Adipose tissue (tissue), 3 donors: ENCODE results near the gene SLAMF9. TPM values are rescaled to one million over a fixed set of nuclear protein-coding genes. Genes with fewer than 3 reads are reported as not detected.

Source experiments
- H3K27ac ChIP-seq: one replicate; pipeline ENCODE4 v1.5.1; 2013; ENCODE audit warnings: low read depth, low read length
- WGBS, 3 donors: extraction: QIAGEN DNeasy Blood & Tissue Kit; methylation state at CpG; one replicate each; pipeline ENCODE4 v1.1.7; 2013; 5-methylcytosine and 5-hydroxymethylcytosine counted together
- polyA plus RNA-seq, 3 donors: library from polyadenylated mRNA; stranded (reverse); fragments of 200-250 nt; gene quantifications; one replicate each; pipeline ENCODE4 v1.2.3, GENCODE V29; 2013
- donor health status: healthy with polysubstance abuse.
- donor health status: Bipolar disorder and iron deficiency.
- donor health status: healthy.

Gene SLAMF9
- polyA plus RNA-seq: under 1 TPM in 1 of 3 donors, not detected in 2; 0.12 TPM

- WGBS, 3 donors: 73 to 76% (median 74%) methylated on average over 11 of the region's 11 CpGs
- H3K27ac ChIP-seq: no peak within 1 kb of the TSS
These were observed at the start of gene SLAMF9 for GRCh38 chr1:159953536-159954515. TSS of gene SLAMF9 (minus strand) at chr1:159954237. CDS start at chr1:159954137, 100 bp downstream.

GRCh38 chr1:160001440-160001839, 47.4 kb upstream of the SLAMF9 start:
- no peak overlapping the region for H3K27ac ChIP-seq
- WGBS, 3 donors: 72 to 83% (median 73%) methylated on average over 2 of the region's 2 CpGs

- no peak overlapping the region for H3K27ac ChIP-seq
- 45 to 71% (median 68%) methylated on average over 4 of the region's 4 CpGs for WGBS, 3 donors
These were observed 45.2 kb upstream of the SLAMF9 start for GRCh38 chr1:159999204-159999603.

GRCh38 chr1:159996653-159997052, 42.6 kb upstream of the SLAMF9 start:
- H3K27ac ChIP-seq: no peak overlapping the region

- WGBS, 3 donors: 84 to 92% (median 88%) methylated on average over 2 of the region's 2 CpGs
- H3K27ac ChIP-seq: no peak overlapping the region
These were observed 40.9 kb upstream of the SLAMF9 start for GRCh38 chr1:159994896-159995295.

DNA sequence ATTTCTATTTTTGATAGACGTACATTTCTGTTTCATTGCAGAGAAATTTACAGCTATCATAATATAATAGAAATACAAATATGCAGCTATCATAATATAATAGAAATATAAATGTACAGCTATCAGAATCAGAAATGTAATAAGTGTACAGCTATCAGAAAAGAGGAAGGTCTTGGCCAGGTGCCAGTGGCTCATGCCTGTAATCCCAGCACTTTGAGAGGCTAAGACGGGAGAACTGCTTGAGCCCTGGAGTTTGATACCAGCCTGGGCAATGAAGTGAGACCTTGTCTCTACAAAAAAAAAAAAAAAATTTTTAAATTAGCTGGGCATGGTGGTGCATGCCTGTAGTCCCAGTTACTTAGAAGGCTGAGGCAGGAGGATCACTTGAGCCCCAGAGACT, 39.9 kb upstream of the SLAMF9 start:
- H3K27ac ChIP-seq: no peak overlapping the region
- 72 to 81% (median 80%) methylated on average over 2 of the region's 2 CpGs for WGBS, 3 donors

- no peak overlapping the region for H3K27ac ChIP-seq
These were observed 38.1 kb upstream of the SLAMF9 start for GRCh38 chr1:159992161-159992560.

DNA sequence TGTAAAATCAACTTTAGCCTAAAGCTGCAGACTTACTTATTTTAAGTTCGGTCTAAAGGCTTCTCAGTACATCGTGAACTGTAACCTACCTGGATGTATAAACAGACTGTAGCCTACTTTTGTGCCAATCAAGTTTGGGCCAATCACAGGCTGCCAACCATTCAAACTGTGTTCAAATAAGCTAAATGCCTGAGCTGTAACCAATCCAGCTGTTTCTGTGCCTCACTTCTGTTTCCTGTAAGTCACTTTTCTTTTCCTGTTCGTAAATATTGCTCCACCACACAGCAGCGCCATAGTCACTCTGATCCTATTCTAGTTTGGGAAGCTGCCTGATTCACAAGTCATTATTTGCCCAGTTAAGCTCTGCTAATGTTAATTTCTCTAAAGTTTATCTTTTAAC, 37.5 kb upstream of the SLAMF9 start:
- WGBS, 3 donors: 45 to 72% (median 47%) methylated on average over 4 of the region's 4 CpGs

More at GRCh38 chr1:159992161-159992560, 38.1 kb upstream of the SLAMF9 start:
- 69 to 87% (median 80%) methylated on average over 1 of the region's 1 CpG for WGBS, 3 donors

DNA sequence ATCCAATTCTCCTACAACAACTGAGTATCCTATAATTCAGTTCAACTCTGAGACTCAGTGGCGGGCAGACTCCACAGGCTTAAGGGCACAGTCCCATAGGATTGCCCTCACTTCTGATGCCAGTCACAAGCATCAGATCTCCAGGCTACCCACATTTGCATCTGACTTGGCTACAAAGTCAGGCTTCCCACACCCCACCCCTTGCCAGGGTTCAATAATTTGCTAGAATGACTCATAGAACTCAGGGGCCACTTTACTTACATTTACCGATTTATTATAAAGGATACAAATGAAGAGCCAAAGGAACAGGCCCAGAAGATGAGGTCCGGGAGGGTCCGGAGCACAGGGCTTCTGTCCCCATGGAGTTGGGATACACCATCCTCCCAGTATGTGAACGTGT, 36.0 kb upstream of the SLAMF9 start:
- no peak overlapping the region for H3K27ac ChIP-seq
- 88 to 91% (median 90%) methylated on average over 5 of the region's 5 CpGs for WGBS, 3 donors

More for the DNA sequence above, 37.5 kb upstream of the SLAMF9 start:
- no peak overlapping the region for H3K27ac ChIP-seq

DNA sequence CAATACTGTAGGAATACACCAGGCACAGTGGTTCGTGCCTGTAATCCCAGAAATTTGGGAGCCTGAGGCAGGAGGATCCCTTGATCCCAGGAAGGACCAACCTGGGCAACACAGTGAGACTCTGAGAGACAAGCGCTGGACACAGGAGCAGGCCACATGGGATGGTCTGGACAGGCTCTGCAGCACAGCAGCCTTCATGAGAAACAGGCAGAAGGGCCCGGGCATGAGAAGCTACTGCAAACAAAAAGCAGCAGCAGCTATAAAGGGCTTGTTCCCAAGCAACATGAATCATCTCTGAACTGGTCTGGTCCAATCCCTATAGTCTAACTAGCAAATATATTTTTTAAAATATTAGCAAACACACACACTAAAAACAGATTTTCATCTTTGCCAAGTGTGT, 35.5 kb upstream of the SLAMF9 start:
- 63 to 96% (median 83%) methylated on average over 3 of the region's 3 CpGs for WGBS, 3 donors
- no peak overlapping the region for H3K27ac ChIP-seq

- no peak overlapping the region for H3K27ac ChIP-seq
- WGBS, 3 donors: 22 to 81% (median 76%) methylated on average over 1 of the region's 1 CpG
These were observed 34.0 kb upstream of the SLAMF9 start for GRCh38 chr1:159988006-159988405.

DNA sequence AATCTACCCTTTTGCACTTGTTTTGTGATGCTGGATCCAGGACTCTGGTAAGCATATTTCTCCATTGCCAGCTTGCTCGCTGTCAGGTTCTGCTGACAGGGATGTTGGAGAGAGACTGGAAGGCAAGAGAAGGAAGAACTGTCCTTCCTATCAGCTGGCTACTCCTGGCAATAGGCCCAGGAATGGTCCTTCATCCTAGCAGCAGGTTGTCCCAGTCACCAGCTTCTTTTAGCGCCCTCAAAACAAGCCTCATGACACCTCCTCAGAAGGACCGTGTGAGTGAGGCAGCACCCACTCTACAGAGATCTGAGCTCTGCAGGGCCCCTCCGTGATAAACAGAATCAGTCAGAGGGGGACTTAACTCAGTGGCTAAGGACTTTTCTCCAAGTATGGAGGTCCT, 33.1 kb upstream of the SLAMF9 start:
- 71 to 90% (median 76%) methylated on average over 4 of the region's 4 CpGs for WGBS, 3 donors
- H3K27ac ChIP-seq: no peak overlapping the region

DNA sequence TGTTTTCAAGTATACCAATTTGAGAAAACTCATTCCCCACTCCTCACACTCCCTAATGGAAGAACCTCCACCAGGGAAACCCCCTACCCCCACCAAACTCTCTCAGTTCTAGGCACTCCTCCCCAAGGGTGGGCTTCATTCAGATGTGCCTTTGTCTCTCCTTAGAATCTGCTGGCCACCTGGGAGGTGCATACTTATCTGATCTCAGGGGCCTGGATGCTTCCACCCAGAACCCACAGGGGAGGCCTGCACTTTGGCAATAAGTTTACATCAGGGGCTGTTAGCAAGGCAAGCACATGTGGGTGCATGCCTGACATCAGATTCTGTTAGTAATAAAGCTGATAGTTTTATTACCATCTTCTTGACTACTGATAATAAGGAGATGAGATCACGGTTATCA, 32.5 kb upstream of the SLAMF9 start:
- WGBS, 3 donors: 77 to 94% (median 94%) methylated on average over 1 of the region's 1 CpG
- H3K27ac ChIP-seq: no peak overlapping the region

DNA sequence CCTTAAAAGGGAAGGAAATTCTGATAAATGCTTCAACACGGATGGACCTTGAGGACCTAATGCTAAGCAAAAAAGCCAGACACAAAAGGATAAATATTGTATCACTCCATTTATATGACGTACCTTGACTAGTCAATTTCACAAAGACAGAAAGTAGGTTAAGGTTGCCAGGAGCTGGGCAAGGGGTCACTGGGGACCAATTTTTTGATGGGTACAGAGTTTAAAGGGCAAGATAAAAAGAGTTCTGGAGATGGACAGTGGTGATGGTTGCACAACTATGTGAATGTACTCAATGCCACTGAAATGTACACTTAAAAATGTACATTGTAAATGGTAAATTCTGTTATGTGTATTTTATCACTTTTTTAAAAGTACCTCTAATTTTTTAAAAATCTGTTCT, 32.1 kb upstream of the SLAMF9 start:
- 56 to 82% (median 64%) methylated on average over 2 of the region's 2 CpGs for WGBS, 3 donors
- no peak overlapping the region for H3K27ac ChIP-seq

DNA sequence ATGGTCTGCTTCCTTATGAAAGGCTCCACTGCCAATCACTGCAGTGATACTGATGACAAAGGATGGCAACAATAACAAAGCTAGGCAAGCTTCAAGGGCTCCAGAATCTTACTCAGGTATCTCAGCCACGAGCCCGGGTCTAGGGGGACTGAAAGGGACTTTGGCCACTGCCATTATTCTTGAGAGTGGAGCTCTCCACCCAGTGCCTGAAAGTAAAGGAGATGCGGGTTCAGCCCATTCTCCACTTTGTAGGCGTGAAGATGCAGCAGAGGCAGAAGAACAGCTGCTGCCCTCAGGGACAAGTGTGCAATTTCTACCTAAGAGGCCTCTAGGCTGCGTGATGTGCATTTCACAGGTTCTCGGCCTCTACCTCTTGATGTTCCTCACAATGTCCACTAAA, 31.4 kb upstream of the SLAMF9 start:
- WGBS, 3 donors: 89 to 93% (median 92%) methylated on average over 6 of the region's 6 CpGs
- no peak overlapping the region for H3K27ac ChIP-seq

DNA sequence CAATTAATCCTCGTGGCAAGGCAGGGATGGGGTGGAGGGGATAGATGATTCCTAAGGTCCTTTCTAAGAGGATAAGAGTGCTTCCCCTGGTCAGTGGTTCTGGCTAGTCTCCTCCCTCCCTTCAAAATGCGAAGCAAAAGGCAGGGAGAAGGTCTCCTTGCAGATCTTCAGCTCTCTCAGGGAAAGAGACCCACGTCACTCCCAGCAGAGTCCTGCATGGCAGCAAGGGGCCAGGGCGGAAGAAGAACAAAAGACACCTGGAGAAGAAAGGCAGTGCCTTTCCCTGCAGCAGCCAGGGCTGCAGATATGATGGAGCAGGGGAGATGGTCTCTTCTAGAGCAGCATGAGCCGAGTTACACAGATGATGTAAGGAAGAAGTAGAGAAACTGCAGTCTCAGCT, 29.6 kb upstream of the SLAMF9 start:
- no peak overlapping the region for H3K27ac ChIP-seq
- WGBS, 3 donors: 67 to 74% (median 71%) methylated on average over 5 of the region's 5 CpGs

- no peak overlapping the region for H3K27ac ChIP-seq
- 59 to 92% (median 71%) methylated on average over 5 to 6 of the region's 6 CpGs for WGBS, 3 donors
These were observed 28.2 kb upstream of the SLAMF9 start for GRCh38 chr1:159982280-159982679.

DNA sequence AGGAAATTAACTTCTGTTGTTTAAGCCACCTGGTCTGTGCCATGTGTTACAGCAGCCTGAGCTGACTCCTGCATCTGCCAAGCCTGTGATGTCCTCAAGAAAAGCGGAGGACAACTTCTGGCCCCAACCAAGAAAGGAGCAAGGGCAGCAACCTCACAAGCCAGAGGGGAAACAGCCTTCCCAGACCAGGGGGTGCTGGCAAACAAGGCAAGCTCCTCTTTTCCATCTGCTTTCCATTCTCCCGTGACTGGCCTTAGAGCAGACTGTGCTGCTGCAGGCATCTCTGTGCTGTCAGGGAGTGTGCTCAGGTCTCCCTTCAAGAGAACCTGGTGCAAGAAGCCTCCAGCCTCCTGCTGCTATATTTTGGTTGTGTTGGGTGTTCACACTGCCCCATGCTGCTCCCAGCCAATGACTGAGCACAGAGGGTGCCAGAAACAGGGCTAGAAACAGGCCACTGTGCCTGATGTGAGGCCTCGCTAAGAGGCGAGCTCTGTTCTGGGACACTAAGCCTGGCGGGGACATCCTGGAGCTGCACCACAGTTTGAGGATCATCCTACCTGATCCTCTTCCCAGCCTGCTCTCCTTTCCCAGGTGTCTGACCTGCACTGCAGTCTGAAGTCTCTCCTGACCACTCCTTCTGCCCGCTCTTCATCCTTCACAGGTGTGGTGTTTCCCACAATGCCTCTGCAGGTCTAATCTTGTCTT, 27.5 kb upstream of the SLAMF9 start:
- no peak overlapping the region for H3K27ac ChIP-seq
- 96 to 97% (median 96%) methylated on average over 6 of the region's 6 CpGs for WGBS, 3 donors

DNA sequence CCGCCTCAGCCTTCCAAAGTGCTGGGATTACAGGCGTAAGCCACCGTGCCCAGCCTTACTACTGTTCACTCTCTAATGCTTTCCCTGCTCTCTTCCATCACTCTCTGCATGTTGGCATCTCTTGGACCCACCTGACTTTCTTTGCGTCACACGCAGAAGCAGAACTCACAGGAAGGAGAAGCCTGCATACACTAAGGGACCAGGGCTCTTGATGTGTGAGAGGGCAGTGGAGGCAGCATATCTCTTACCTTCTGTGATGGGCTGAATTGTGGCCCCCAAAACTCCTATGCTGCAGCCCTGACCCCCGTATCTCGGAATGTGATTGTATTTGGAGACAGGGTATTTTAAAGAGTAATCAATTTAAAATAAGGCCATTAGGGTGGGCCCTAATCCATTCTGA, 26.7 kb upstream of the SLAMF9 start:
- H3K27ac ChIP-seq: no peak overlapping the region
- 93 to 96% (median 95%) methylated on average over 7 of the region's 7 CpGs for WGBS, 3 donors
